HEK293T (cell line): ENCODE data around the gene FBXO11.

Source experiments
- CTCF ChIA-PET: fragments of 350-600 bp; formaldehyde crosslinking; extraction: SDS; loops from one replicate; lab custom pipeline; 2021; ENCODE audit warnings: antibody characterized with exemption, inconsistent platforms; lab: Yijun Ruan, JAX
- POLR2A ChIA-PET: fragments of 350-600 bp; formaldehyde crosslinking; extraction: SDS; loops from one replicate; lab custom pipeline; 2020; ENCODE audit warnings: antibody characterized with exemption, inconsistent platforms; lab: Yijun Ruan, JAX
- DNase-seq: peaks from one replicate; pipeline ENCODE4 v3.0.0; 2012; ENCODE audit warnings: mixed read lengths; ENCODE audit errors: extremely low spot score
- ARNT ChIP-seq: fragments of 450-650 bp; IDR thresholded peaks from 2 replicates; pipeline ENCODE4 v1.6.1; 2017; ENCODE audit warnings: mild to moderate bottlenecking
- BHLHE40 ChIP-seq: fragments of 450-650 bp; IDR thresholded peaks from 2 replicates; pipeline ENCODE4 v1.6.1; 2016; ENCODE audit warnings: mild to moderate bottlenecking, moderate library complexity, borderline replicate concordance
- CTBP1 ChIP-seq: fragments of 450-650 bp; IDR thresholded peaks from 2 replicates; pipeline ENCODE4 v1.6.1; 2016; ENCODE audit warnings: borderline replicate concordance
- ELF4 ChIP-seq: fragments of 450-650 bp; IDR thresholded peaks from 2 replicates; pipeline ENCODE4 v1.6.1; 2017; ENCODE audit warnings: antibody characterized with exemption
- FOXA1 ChIP-seq: fragments of 450-650 bp; IDR thresholded peaks from 2 replicates; pipeline ENCODE4 v1.6.1; 2016; ENCODE audit warnings: mild to moderate bottlenecking
- FOXK2 ChIP-seq: fragments of 450-650 bp; IDR thresholded peaks from 2 replicates; pipeline ENCODE4 v1.6.1; 2016; ENCODE audit warnings: mild to moderate bottlenecking
- FOXM1 ChIP-seq: fragments of 450-650 bp; IDR thresholded peaks from 2 replicates; pipeline ENCODE4 v1.6.1; 2017; ENCODE audit warnings: mild to moderate bottlenecking, borderline replicate concordance
- HDGF ChIP-seq: fragments of 450-650 bp; IDR thresholded peaks from 2 replicates; pipeline ENCODE4 v1.6.1; 2017; ENCODE audit warnings: antibody characterized with exemption, borderline replicate concordance
- L3MBTL2 ChIP-seq: fragments of 450-650 bp; conservative IDR thresholded peaks from 2 replicates; pipeline ENCODE4 v1.6.1; 2016; ENCODE audit warnings: mild to moderate bottlenecking
- LEF1 ChIP-seq: fragments of 450-650 bp; IDR thresholded peaks from 2 replicates; pipeline ENCODE4 v1.6.1; 2017; ENCODE audit warnings: mild to moderate bottlenecking, borderline replicate concordance
- NFRKB ChIP-seq: fragments of 450-650 bp; IDR thresholded peaks from 2 replicates; pipeline ENCODE4 v1.6.1; 2016; ENCODE audit warnings: mild to moderate bottlenecking, moderate library complexity
- SP1 ChIP-seq: fragments of 450-650 bp; IDR thresholded peaks from 2 replicates; pipeline ENCODE4 v1.6.1; 2017
- SUZ12 ChIP-seq: fragments of 450-650 bp; IDR thresholded peaks from 2 replicates; pipeline ENCODE4 v1.6.1; 2016; ENCODE audit warnings: mild to moderate bottlenecking
- TARDBP ChIP-seq: fragments of 450-650 bp; IDR thresholded peaks from 2 replicates; pipeline ENCODE4 v1.6.1; 2016
- ZNF384 ChIP-seq: fragments of 450-650 bp; IDR thresholded peaks from 2 replicates; pipeline ENCODE4 v1.6.1; 2016
- TF ChIP-seq, protein P1 (sequence below): fragments of 450-650 bp; IDR thresholded peaks from 2 replicates; pipeline ENCODE4 v1.6.1; 2016

The FBXO11 gene

DNA sequence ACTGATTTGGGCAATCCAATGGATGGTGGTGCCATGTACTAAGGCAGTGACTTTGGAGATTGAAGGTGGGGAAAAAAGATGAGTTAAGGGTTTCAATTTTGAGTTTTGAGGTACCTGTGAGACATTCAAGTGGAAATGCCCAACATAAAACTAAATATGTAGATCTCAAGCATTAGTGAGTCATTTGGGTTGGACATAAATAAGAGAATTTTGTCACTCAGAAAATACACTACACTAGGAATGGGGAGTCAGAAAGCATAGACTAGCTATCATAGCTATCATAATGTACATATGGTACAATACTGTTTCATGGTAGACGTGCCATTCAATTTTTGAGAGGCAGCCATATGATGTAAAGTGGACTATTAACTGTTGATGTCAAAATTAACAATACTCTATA is 56.1 kb downstream of the FBXO11 start:
- POLR2A ChIA-PET = no interaction called here

DNA sequence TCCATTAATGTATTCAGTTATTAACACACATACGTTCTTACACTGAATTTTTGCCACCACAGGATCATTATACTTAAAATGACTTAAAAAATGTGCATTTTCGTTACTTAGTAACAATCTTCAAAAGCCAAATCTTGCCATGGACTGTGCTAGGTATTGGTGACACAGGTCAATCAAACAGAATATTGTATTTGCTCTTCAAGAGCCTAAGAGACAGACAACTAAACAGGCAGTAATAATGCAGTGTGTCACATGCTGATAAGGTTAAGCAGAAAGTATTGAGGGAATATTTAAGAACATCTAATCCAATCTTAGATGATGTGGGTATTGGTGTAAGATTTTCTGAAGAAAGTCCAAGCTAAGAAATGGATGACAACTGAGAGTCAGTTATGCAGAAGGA is 56.9 kb downstream of the FBXO11 start:
- no peak for TF ChIP-seq FOXK2
- TF ChIP-seq ZNF384 = no peak
- TF ChIP-seq ARNT = no peak
- TF ChIP-seq L3MBTL2 = no peak
- no peak for TF ChIP-seq LEF1
- no peak for TF ChIP-seq FOXM1
- no peak for TF ChIP-seq TARDBP
- no peak for TF ChIP-seq SUZ12
- no peak for TF ChIP-seq FOXA1
- no peak for TF ChIP-seq BHLHE40
- TF ChIP-seq SP1 = no peak
- TF ChIP-seq, protein P1, sequence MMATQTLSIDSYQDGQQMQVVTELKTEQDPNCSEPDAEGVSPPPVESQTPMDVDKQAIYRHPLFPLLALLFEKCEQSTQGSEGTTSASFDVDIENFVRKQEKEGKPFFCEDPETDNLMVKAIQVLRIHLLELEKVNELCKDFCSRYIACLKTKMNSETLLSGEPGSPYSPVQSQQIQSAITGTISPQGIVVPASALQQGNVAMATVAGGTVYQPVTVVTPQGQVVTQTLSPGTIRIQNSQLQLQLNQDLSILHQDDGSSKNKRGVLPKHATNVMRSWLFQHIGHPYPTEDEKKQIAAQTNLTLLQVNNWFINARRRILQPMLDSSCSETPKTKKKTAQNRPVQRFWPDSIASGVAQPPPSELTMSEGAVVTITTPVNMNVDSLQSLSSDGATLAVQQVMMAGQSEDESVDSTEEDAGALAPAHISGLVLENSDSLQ = no peak
- TF ChIP-seq NFRKB = no peak
- no peak for TF ChIP-seq HDGF
- TF ChIP-seq ELF4 = no peak
- TF ChIP-seq CTBP1 = no peak
- ChIA-PET CTCF (no interaction called here), POLR2A (no interaction called here)
- DNase-seq = no peak

More for the DNA sequence above, 56.1 kb downstream of the FBXO11 start:
- DNase-seq = no peak
- TF ChIP-seq NFRKB (no peak), SP1 (no peak)
- CTCF ChIA-PET = no interaction called here

DNA sequence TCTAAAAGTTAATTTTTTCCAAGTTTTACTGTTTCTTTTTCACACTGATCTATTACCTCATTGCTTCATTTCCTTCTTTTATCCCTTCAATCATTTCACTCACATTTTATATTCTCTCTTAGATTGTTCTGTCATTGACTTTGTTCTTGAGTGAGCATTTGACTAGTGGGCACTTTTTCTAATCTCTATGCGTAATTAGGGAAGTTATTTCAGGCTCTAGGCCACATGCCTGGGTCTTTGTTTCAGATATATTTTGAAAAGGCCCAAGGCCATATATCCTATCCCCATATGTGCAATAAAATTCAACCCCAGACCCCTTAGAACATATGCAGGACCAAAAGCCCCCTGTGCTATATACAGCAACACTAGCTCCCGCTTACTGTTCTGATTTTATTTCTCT is 62.1 kb downstream of the FBXO11 start:
- TF ChIP-seq SUZ12 (no peak), ZNF384 (no peak), CTBP1 (no peak), L3MBTL2 (no peak), ARNT (no peak)
- no peak for DNase-seq
- ChIA-PET CTCF (no interaction called here), POLR2A (no interaction called here)

GRCh38 chr2:47843407-47843806 is 62.9 kb downstream of the FBXO11 start:
- POLR2A ChIA-PET = interaction anchor here (0.9 kb wide), 1 partner anchor 61 kb away, joined by 3 read pairs; the partner anchor contains the start of gene MSH6
- TF ChIP-seq NFRKB (no peak), BHLHE40 (no peak), LEF1 (no peak), CTBP1 (no peak)
- CTCF ChIA-PET = no interaction called here
- no peak for DNase-seq

GRCh38 chr2:47842846-47843245 is 63.5 kb downstream of the FBXO11 start:
- POLR2A ChIA-PET = interaction anchor here (0.9 kb wide), 1 partner anchor 60 kb away, joined by 3 read pairs; the partner anchor contains the start of gene MSH6
- no peak for TF ChIP-seq ZNF384
- TF ChIP-seq ELF4 = no peak
- no peak for TF ChIP-seq ARNT
- no peak for TF ChIP-seq FOXK2
- no peak for TF ChIP-seq SP1
- TF ChIP-seq TARDBP = no peak
- no peak for TF ChIP-seq BHLHE40
- TF ChIP-seq L3MBTL2 = no peak
- no peak for TF ChIP-seq NFRKB
- TF ChIP-seq LEF1 = no peak
- TF ChIP-seq SUZ12 = no peak
- TF ChIP-seq, protein P1 = no peak
- no peak for TF ChIP-seq CTBP1
- TF ChIP-seq HDGF = no peak
- CTCF ChIA-PET = no interaction called here
- no peak for DNase-seq

- no peak for DNase-seq
- CTCF ChIA-PET = no interaction called here
- POLR2A ChIA-PET = no interaction called here
- TF ChIP-seq ELF4 (no peak), FOXA1 (no peak), CTBP1 (no peak), SUZ12 (no peak), HDGF (no peak), SP1 (no peak), FOXK2 (no peak), ZNF384 (no peak), BHLHE40 (no peak), NFRKB (no peak), FOXM1 (no peak), L3MBTL2 (no peak), ARNT (no peak), TARDBP (no peak), LEF1 (no peak)
- TF ChIP-seq, protein P1 = no peak
Measured at GRCh38 chr2:47838686-47839085, 67.6 kb downstream of the FBXO11 start.

GRCh38 chr2:47838249-47838648 is 68.0 kb downstream of the FBXO11 start:
- POLR2A ChIA-PET = no interaction called here
- DNase-seq = no peak
- TF ChIP-seq LEF1 (no peak), ZNF384 (no peak), SUZ12 (no peak), CTBP1 (no peak), NFRKB (no peak), FOXA1 (no peak), HDGF (no peak), ARNT (no peak), FOXK2 (no peak), L3MBTL2 (no peak), BHLHE40 (no peak), SP1 (no peak), TARDBP (no peak), FOXM1 (no peak), ELF4 (no peak)
- TF ChIP-seq, protein P1 = no peak
- CTCF ChIA-PET = interaction anchor here (0.6 kb wide), 1 partner anchor 16 kb away, joined by 3 read pairs; no protein-coding TSS in a partner anchor
